GM23248 (cell line): ENCODE data around the gene OTOA. TPM values are rescaled to one million over a fixed set of nuclear protein-coding genes. Genes with fewer than 3 reads are reported as not detected.
"Not testable (repeated sequence)": the region's sequence is repeated elsewhere in the genome, so short reads cannot be mapped to it uniquely, and the experiment has no call there.

ENCODE experiments used
- DNase-seq: peaks from one replicate; pipeline ENCODE4 v3.0.0-alpha.2; 2015
- H2AFZ ChIP-seq: fragments of 200-600 bp; sonication (generic); 2 replicates; pipeline ENCODE4 v1.6.1; 2016; ENCODE audit warnings: antibody characterized with exemption
- H3F3A ChIP-seq: fragments of 200-600 bp; sonication (generic); 2 replicates; pipeline ENCODE4 v1.6.1; 2016; ENCODE audit warnings: mild to moderate bottlenecking, antibody characterized with exemption, mixed run types; ENCODE audit not compliant: insufficient read depth
- H3K27ac ChIP-seq: fragments of 200-600 bp; sonication (generic); 2 replicates; pipeline ENCODE4 v1.5.1; 2016; ENCODE audit warnings: mild to moderate bottlenecking
- H3K27me3 ChIP-seq: fragments of 200-600 bp; sonication (generic); replicated peaks from 2 replicates; pipeline ENCODE4 v1.6.1; 2016; ENCODE audit warnings: mild to moderate bottlenecking; ENCODE audit not compliant: insufficient read depth
- H3K36me3 ChIP-seq: fragments of 200-600 bp; sonication (generic); 2 replicates; pipeline ENCODE4 v1.6.1; 2016; ENCODE audit warnings: low read depth, mild to moderate bottlenecking
- H3K4me1 ChIP-seq: fragments of 200-600 bp; sonication (generic); 2 replicates; pipeline ENCODE4 v1.6.1; 2016; ENCODE audit warnings: mild to moderate bottlenecking; ENCODE audit not compliant: insufficient read depth
- H3K4me2 ChIP-seq: fragments of 200-600 bp; sonication (generic); one replicate; pipeline ENCODE4 v1.6.1; 2016; ENCODE audit warnings: mild to moderate bottlenecking; ENCODE audit not compliant: unreplicated experiment
- H3K4me3 ChIP-seq: fragments of 200-600 bp; sonication (generic); 2 replicates; pipeline ENCODE4 v1.5.1; 2016; ENCODE audit warnings: mild to moderate bottlenecking
- H3K79me2 ChIP-seq: fragments of 200-600 bp; sonication (generic); 2 replicates; pipeline ENCODE4 v1.6.1; 2016; ENCODE audit warnings: mild to moderate bottlenecking; ENCODE audit not compliant: insufficient read depth
- H3K9ac ChIP-seq: fragments of 200-600 bp; sonication (generic); 2 replicates; pipeline ENCODE4 v1.6.1; 2016; ENCODE audit warnings: mild to moderate bottlenecking
- H3K9me2 ChIP-seq: fragments of 200-600 bp; sonication (generic); 2 replicates; pipeline ENCODE4 v1.6.1; 2016; ENCODE audit warnings: mixed run types, mild to moderate bottlenecking, moderate library complexity; ENCODE audit not compliant: insufficient read depth
- H3K9me3 ChIP-seq: fragments of 200-600 bp; sonication (generic); one replicate; pipeline ENCODE4 v1.6.1; 2017; ENCODE audit warnings: low read depth
- H4K20me1 ChIP-seq: fragments of 200-600 bp; sonication (generic); 2 replicates; pipeline ENCODE4 v1.6.0; 2016; ENCODE audit not compliant: insufficient read depth
- WGBS, 2 experiments: methylation state at CpG; one replicate each; pipeline ENCODE4 v1.1.6; 2015 to 2017; ENCODE audit warnings: low lambda C conversion rate in 2 of 2, low coverage in 1 of 2; ENCODE audit errors: missing lambda C conversion rate in 2 of 2; 5-methylcytosine and 5-hydroxymethylcytosine counted together
- in situ Hi-C: fragments of 300-500 bp; cut with MboI; formaldehyde crosslinking; loops from 2 replicates; pipeline ENCODE4 v1.15.0; 2020
- polyA plus RNA-seq: library from polyadenylated mRNA; unstranded; fragments of >200 nt; fragmentation: Nextera tagmentation; extraction: Ambion mirVana; gene quantifications from 2 replicates; pipeline ENCODE4 v1.2.1, GENCODE V29; 2016
- total RNA-seq: library from RNA; depleted of rRNA; stranded (reverse); fragments of >200 nt; shearing (Covaris generic); gene quantifications from 2 replicates; pipeline ENCODE4 v1.2.3, GENCODE V29; 2014

Gene OTOA
- total and polyA plus RNA-seq, 2 experiments from 2014 or later, result not detected

GRCh38 chr16:21756192-21757079 is 92.7 kb downstream of the OTOA start:
- in situ Hi-C loops, H3K9me2 ChIP-seq, H3K4me2 ChIP-seq, H3K79me2 ChIP-seq, H4K20me1 ChIP-seq, H3K4me3 ChIP-seq, H3K27me3 ChIP-seq, H3K4me1 ChIP-seq, H3K9me3 ChIP-seq, DNase-seq, H3F3A ChIP-seq, H2AFZ ChIP-seq, H3K9ac ChIP-seq, H3K36me3 ChIP-seq, H3K27ac ChIP-seq: not testable (repeated sequence)
- WGBS, 2 experiments, result 53 to 63% methylated on average over 5 to 6 of the region's 12 CpGs

DNA sequence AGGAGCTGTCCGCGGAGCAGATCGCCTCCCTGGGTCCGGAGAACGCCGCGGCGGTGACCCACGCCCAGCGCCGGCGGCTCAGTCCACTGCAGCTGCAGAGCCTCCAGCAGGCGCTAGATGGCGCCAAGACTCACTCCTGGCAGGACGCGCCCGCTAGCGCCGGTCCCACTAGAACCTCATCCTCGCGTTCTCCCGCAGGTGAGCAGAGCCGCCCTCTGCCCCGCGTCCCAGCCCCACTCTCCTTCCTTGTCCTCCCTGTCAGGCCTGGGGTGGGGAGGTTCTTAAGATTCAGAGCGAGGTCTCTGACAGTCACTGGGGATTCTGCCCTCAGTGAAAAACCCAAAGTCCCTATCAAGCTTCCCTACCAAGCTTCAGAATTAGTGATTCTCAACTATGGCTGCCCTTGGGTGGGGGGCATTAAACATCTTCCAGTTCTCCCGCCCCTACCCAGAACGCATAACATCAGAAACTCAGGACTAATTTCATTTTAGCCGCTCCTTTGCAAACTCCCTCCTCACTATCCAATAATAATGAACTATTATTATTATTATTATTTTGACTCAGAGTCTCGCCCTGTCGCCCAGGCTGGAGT is 93.4 kb downstream of the OTOA start:
- H3K4me1 ChIP-seq, H2AFZ ChIP-seq, H3K36me3 ChIP-seq, H4K20me1 ChIP-seq, H3K4me2 ChIP-seq, H3K27ac ChIP-seq, DNase-seq, H3K9me3 ChIP-seq, H3F3A ChIP-seq, H3K4me3 ChIP-seq, H3K9me2 ChIP-seq, H3K27me3 ChIP-seq, H3K79me2 ChIP-seq, in situ Hi-C loops, H3K9ac ChIP-seq: not testable (repeated sequence)
- 33 to 56% methylated on average over 3 to 5 of the region's 31 CpGs for WGBS, 2 experiments

GRCh38 chr16:21768280-21768679 is 104.5 kb downstream of the OTOA start:
- H3K9me2 ChIP-seq, result not testable (repeated sequence)
- WGBS, 2 experiments, result 87 to 95% methylated on average over 1 to 2 of the region's 2 CpGs

DNA sequence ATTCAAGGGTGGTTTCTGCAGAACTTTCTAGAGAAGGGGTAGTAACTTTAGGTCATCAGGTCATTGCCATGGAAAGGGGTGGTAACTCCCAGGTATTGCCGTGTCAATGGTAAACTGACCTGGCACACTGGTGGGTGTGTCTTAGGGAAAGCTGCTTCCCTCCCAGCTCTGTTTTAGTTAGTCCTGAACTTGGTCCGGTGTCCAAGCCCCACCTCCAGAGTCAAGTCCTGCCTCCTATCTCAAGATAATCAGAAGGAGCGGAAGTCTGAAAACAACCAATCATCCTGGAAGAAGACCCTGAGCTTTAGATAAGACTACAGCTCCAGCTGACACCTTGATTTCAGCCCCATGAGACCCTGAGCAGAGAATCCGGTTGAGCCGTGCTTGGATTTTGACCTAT is 105.0 kb downstream of the OTOA start:
- H3K4me1 ChIP-seq, H3K27ac ChIP-seq, H3K36me3 ChIP-seq, H3K79me2 ChIP-seq, H3K9me3 ChIP-seq, H3F3A ChIP-seq, H3K4me3 ChIP-seq, DNase-seq, H3K9ac ChIP-seq, H3K9me2 ChIP-seq, H3K27me3 ChIP-seq, H2AFZ ChIP-seq, H4K20me1 ChIP-seq, H3K4me2 ChIP-seq, in situ Hi-C loops: not testable (repeated sequence)
- WGBS, 2 experiments, result no CpG with 5 or more reads among the region's 5 CpGs

More at GRCh38 chr16:21768280-21768679, 104.5 kb downstream of the OTOA start:
- H3K36me3 ChIP-seq, H3K27ac ChIP-seq, H3K4me1 ChIP-seq, H2AFZ ChIP-seq, H4K20me1 ChIP-seq, H3F3A ChIP-seq, in situ Hi-C loops, H3K9ac ChIP-seq, H3K9me3 ChIP-seq, H3K79me2 ChIP-seq, H3K4me3 ChIP-seq, H3K4me2 ChIP-seq, H3K27me3 ChIP-seq, DNase-seq: not testable (repeated sequence)

- H3K9me3 ChIP-seq, H3K79me2 ChIP-seq, in situ Hi-C loops, H3K4me1 ChIP-seq, H4K20me1 ChIP-seq, H3K4me3 ChIP-seq, H3K9ac ChIP-seq, H3K9me2 ChIP-seq, H3K27me3 ChIP-seq, H3K4me2 ChIP-seq, H3F3A ChIP-seq, H3K36me3 ChIP-seq, H2AFZ ChIP-seq: not testable (repeated sequence)
- peak; percentile 62 for DNase-seq
- H3K27ac ChIP-seq, result peak overlapping the region; percentile 51
- 29 to 35% methylated on average over 2 of the region's 2 CpGs for whole genome bisulfite sequencing, 2 experiments
Measured at GRCh38 chr16:21769284-21769683, 105.5 kb downstream of the OTOA start.

DNA sequence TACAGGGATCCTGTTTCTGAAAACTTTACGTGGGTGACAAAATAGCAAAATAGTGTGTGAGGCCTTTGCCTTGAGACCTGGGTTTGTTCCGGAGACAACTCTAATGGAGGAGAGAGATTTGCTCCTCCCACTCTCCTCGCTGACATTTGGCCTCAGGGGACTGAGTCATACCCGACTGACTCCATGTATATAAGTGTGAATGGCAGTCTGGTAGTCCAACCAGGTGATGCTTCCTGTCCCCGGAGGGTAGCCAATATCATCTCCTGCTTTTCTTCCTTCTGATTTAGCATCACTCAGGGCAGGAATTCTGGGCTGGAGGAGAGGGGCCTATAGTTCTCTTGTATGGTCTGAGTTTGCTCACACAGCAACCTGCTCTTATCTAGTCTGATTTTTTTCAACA is 106.8 kb downstream of the OTOA start:
- H3K27ac ChIP-seq, H3K4me3 ChIP-seq, H3K9ac ChIP-seq, H3K79me2 ChIP-seq, DNase-seq, H3K9me3 ChIP-seq, H3K27me3 ChIP-seq, in situ Hi-C loops, H3K36me3 ChIP-seq, H2AFZ ChIP-seq, H3K9me2 ChIP-seq, H4K20me1 ChIP-seq, H3K4me1 ChIP-seq, H3F3A ChIP-seq, H3K4me2 ChIP-seq: not testable (repeated sequence)
- WGBS, 2 experiments, result 83% methylated on average over 2 of the region's 5 CpGs; no CpG with 5 or more reads in 1 of the 2 experiments

DNA sequence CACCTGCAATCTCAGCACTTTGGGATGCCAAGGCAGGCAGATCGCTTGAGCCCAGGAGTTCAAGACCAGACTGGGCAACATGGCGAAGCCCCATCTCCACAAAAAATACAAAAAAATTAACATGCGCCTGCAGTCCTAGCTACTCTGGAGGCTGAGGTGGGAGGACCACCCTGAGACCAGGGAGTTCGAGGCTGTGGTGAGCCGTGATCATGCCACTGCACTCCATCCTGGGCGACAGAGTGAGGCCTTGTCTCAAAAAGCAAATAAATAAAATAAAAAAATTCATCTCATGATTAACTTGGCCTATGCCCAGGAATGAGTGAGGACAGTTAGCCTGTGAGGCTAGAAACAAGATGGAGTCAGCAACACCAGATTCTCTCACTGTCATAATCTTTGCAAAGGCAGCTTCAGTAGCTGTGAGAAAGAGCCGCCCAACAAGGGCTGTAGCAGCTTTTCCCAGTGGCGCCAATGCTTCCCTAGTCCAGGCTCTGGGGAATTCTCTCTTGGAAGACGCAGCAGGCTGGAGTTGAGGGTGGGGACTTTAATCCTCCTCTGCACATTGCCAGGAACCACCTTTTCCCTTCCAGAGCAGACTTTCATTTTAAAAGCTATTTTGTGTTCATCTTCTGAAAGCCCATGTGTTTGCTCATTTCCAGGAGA is 108.9 kb downstream of the OTOA start:
- peak; percentile 26 for DNase-seq
- H3F3A ChIP-seq, in situ Hi-C loops, H3K4me2 ChIP-seq, H3K27me3 ChIP-seq, H3K9me3 ChIP-seq, H3K36me3 ChIP-seq, H3K79me2 ChIP-seq, H3K27ac ChIP-seq, H3K4me3 ChIP-seq, H3K9ac ChIP-seq, H3K9me2 ChIP-seq, H4K20me1 ChIP-seq, H3K4me1 ChIP-seq: not testable (repeated sequence)
- H2AFZ ChIP-seq, result 0 out of 2 replicates have a peak overlapping the region, but pooled peaks have one; percentile 28
- WGBS, 2 experiments, result 53 to 61% methylated on average over 9 of the region's 9 CpGs
